CD4-positive, alpha-beta T cell (primary cell): ENCODE measurements around the gene NCOR2. TPM values are rescaled to one million over a fixed set of nuclear protein-coding genes. Genes with fewer than 3 reads are reported as not detected.

Experiments used
- ATAC-seq: fragments of 200-7000 bp; cut with Tn5 transposase; one replicate; pipeline ENCODE4 v1.10.0; 2022; ENCODE audit warnings: mild to moderate bottlenecking; ENCODE audit not compliant: poor library complexity
- CTCF ChIA-PET: fragments of 350-600 bp; sonication (Branson Sonifier 250); formaldehyde crosslinking; loops from one replicate; lab custom pipeline; 2021; ENCODE audit warnings: antibody characterized with exemption, inconsistent platforms; lab: Charles Lee
- POLR2A ChIA-PET: fragments of 350-600 bp; sonication (Branson Sonifier 250); formaldehyde crosslinking; loops from one replicate; lab custom pipeline; 2021; ENCODE audit warnings: antibody characterized with exemption, inconsistent platforms; lab: Charles Lee
- DNase-seq, 14 experiments: peaks; one replicate each; pipeline ENCODE4 v3.0.0-alpha.2; 2013 to 2020; ENCODE audit warnings: mixed read lengths in 2 of 14
- H3K27ac ChIP-seq, 2 donors: one replicate each; pipeline versions ENCODE4 v1.5.1 to v1.7.0; 2013; ENCODE audit warnings: low read length in 2 of 2, low read depth in 1 of 2, mild to moderate bottlenecking in 1 of 2
- H3K27me3 ChIP-seq, 2 experiments: 1 replicate in 1 of 2; 2 replicates in 1 of 2; pipeline versions ENCODE4 v1.6.1 to v1.7.0; 2013; ENCODE audit warnings: low read length in 2 of 2, control low read depth in 1 of 2, mild to moderate bottlenecking in 1 of 2, moderate library complexity in 1 of 2; ENCODE audit not compliant: insufficient read depth in 2 of 2, control insufficient read depth in 1 of 2
- H3K36me3 ChIP-seq: one replicate; pipeline ENCODE4 v1.6.1; 2013; ENCODE audit warnings: low read length, control low read depth; ENCODE audit not compliant: insufficient read depth
- H3K4me1 ChIP-seq: one replicate; pipeline ENCODE4 v1.6.1; 2013; ENCODE audit warnings: low read length, control low read depth; ENCODE audit not compliant: insufficient read depth
- H3K4me3 ChIP-seq: one replicate; pipeline ENCODE4 v1.5.1; 2013; ENCODE audit warnings: mild to moderate bottlenecking, low read length, moderate library complexity
- H3K9me3 ChIP-seq, 2 experiments: 1 replicate in 1 of 2; 2 replicates in 1 of 2; pipeline versions ENCODE4 v1.6.1 to v1.7.0; 2013; ENCODE audit warnings: low read length in 2 of 2, mild to moderate bottlenecking in 2 of 2, control low read depth in 1 of 2, moderate library complexity in 1 of 2; ENCODE audit not compliant: control insufficient read depth in 1 of 2, insufficient read depth in 1 of 2
- H3K27ac Mint-ChIP-seq: one replicate; pipeline ENCODE4 v1.8.0; 2020; ENCODE audit warnings: mixed read lengths
- H3K27me3 Mint-ChIP-seq: one replicate; pipeline ENCODE4 v1.8.0; 2021; ENCODE audit warnings: mixed read lengths
- H3K36me3 Mint-ChIP-seq: one replicate; pipeline ENCODE4 v1.8.0; 2021; ENCODE audit warnings: low read depth, mixed read lengths
- H3K4me1 Mint-ChIP-seq: one replicate; pipeline ENCODE4 v1.8.0; 2021; ENCODE audit warnings: low read depth, mixed read lengths
- H3K4me3 Mint-ChIP-seq: one replicate; pipeline ENCODE4 v1.8.0; 2020; ENCODE audit warnings: mild to moderate bottlenecking, mixed read lengths
- H3K9me3 Mint-ChIP-seq: one replicate; pipeline ENCODE4 v1.8.0; 2020; ENCODE audit warnings: mixed read lengths
- CTCF ChIP-seq: fragments of 200-600 bp; IDR thresholded peaks from one replicate; pipeline ENCODE4 v1.8.0; 2022; ENCODE audit warnings: antibody characterized with exemption, mild to moderate bottlenecking
- intact Hi-C, 2 experiments: fragments of 100-400 bp; cut with DNase I in 1 of 2; cut with micrococcal nuclease in 1 of 2; formaldehyde crosslinking; loops; one replicate each; pipeline versions ENCODE4 v1.15.1 to v1.9.0; 2023 to 2025; cut with DNase I, micrococcal nuclease
- total RNA-seq, 174 experiments: library from RNA in 2 of 174; stranded (reverse) in 2 of 174; gene quantifications; one replicate each; pipeline ENCODE4 v1.2.3 and lab custom pipeline; 2021 to 2026

Gene NCOR2
- total RNA-seq, 2 experiments from 2014 or later = 133 to 140 TPM

GRCh38 chr12:124532967-124533366, 34.4 kb downstream of the NCOR2 start:
- Histone ChIP-seq H3K4me1 (peaks cover 2% of the 10 kb centered on the region), H3K27me3 (no peaks in the 10 kb centered on the region), H3K9me3 (no peaks in the 10 kb centered on the region), H3K36me3 (peaks cover 12% of the 10 kb centered on the region), H3K4me3 (no peak overlapping the region), H3K27ac (no peak overlapping the region)
- Mint-ChIP-seq H3K9me3 (no peaks in the 10 kb centered on the region), H3K27me3 (no peaks in the 10 kb centered on the region), H3K4me3 (no peak overlapping the region), H3K27ac (no peak overlapping the region), H3K36me3 (peaks cover 43% of the 10 kb centered on the region), H3K4me1 (peaks cover 30% of the 10 kb centered on the region)
- CTCF ChIA-PET = no interaction called here
- intact Hi-C loops = no loop called here
- no peak for DNase-seq
- no peak for TF ChIP-seq CTCF
- POLR2A ChIA-PET = no interaction called here
- ATAC-seq = no peak

GRCh38 chr12:124532331-124532750, 35.1 kb downstream of the NCOR2 start:
- intact Hi-C loops = no loop called here
- CTCF ChIA-PET = no interaction called here
- DNase-seq = no peak
- Mint-ChIP-seq H3K27me3 (no peaks in the 10 kb centered on the region), H3K36me3 (peaks cover 47% of the 10 kb centered on the region), H3K9me3 (no peaks in the 10 kb centered on the region), H3K4me3 (no peak overlapping the region), H3K4me1 (peaks cover 27% of the 10 kb centered on the region), H3K27ac (no peak overlapping the region)
- Histone ChIP-seq H3K9me3 (no peaks in the 10 kb centered on the region), H3K27ac (no peak overlapping the region), H3K4me3 (no peak overlapping the region), H3K27me3 (no peaks in the 10 kb centered on the region), H3K4me1 (no peaks in the 10 kb centered on the region), H3K36me3 (peaks cover 12% of the 10 kb centered on the region)
- no peak for TF ChIP-seq CTCF
- no peak for ATAC-seq
- POLR2A ChIA-PET = no interaction called here

- no peaks in the 10 kb centered on the region for H3K9me3 ChIP-seq
- Mint-ChIP-seq H3K36me3 (peaks cover 47% of the 10 kb centered on the region), H3K27me3 (no peaks in the 10 kb centered on the region), H3K27ac (no peak overlapping the region), H3K9me3 (no peaks in the 10 kb centered on the region), H3K4me1 (peaks cover 25% of the 10 kb centered on the region), H3K4me3 (no peak overlapping the region)
- H3K36me3 ChIP-seq = peaks cover 15% of the 10 kb centered on the region
- no peak for DNase-seq
- no peak overlapping the region for H3K4me3 ChIP-seq
- ChIA-PET CTCF (no interaction called here), POLR2A (no interaction called here)
- ATAC-seq = no peak
- no peaks in the 10 kb centered on the region for H3K27me3 ChIP-seq
- no peaks in the 10 kb centered on the region for H3K4me1 ChIP-seq
- intact Hi-C loops = no loop called here
- no peak for TF ChIP-seq CTCF
- H3K27ac ChIP-seq = no peak overlapping the region
These were observed 35.5 kb downstream of the NCOR2 start for GRCh38 chr12:124531906-124532305.
